ENCODE measurements around the gene IDNK. TPM values are rescaled to one million over a fixed set of nuclear protein-coding genes. Genes with fewer than 3 reads are reported as not detected.

Gene IDNK
- total and polyA plus RNA-seq, 2 of the 8 experiments (the other 6 are each of a cell fraction or from before 2014, with no cell fraction given) = 0.29 to 0.48 TPM

DNA sequence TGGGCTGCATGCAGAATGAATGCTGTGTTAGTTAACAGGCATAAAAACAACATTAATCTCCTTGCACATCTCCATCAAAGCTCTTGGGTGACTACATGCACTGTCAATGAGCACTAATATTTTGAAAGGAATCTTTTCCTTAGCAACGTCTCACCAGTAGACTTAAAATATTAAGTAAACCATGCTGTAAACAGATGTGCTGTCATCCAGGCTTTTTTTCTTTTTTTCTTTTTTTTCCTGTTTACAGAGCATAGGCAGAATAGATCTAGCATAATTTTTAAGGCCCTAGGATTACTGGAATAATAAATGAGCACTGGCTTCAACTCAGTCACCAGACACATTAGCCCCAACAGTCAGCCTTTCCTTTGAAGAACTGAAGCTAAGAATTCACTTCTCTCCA is 48.5 kb downstream of the IDNK start:
- Histone ChIP-seq H3K4ac (replicated peaks; ENCODE audit: insufficient read length, low read depth, low read length) (no peak overlapping the region), H3K23me2 (ENCODE audit: low read depth, low read length) (no peaks in the 10 kb centered on the region), H4K8ac (ENCODE audit: extremely low read depth, insufficient read depth, low read length) (no peak overlapping the region), H3K56ac (replicated peaks; ENCODE audit: insufficient read length, low read depth, low read length) (no peak overlapping the region), H2BK120ac (replicated peaks; ENCODE audit: low read depth, low read length) (no peak overlapping the region), H3K36me3 (ENCODE audit: control insufficient read depth in 2 of 4, insufficient read depth in 4 of 4, low read length in 3 of 4) (peaks cover 2 to 40% (median 25%) of the 10 kb centered on the region in 4 experiments; a peak in 6 of 8 replicates), H3K9me3 (ENCODE audit: insufficient read depth in 2 of 2, low read depth in 1 of 2, low read length in 1 of 2) (no peaks in the 10 kb centered on the region), H3K9ac (replicated peaks in 1 of 4; ENCODE audit: extremely low read depth in 1 of 4, low read depth in 3 of 4, low read length in 3 of 4) (no peak overlapping the region), H3K27ac (ENCODE audit: low read depth, low read length) (no peak overlapping the region), H4K20me1 (replicated peaks in 1 of 2; ENCODE audit: control insufficient read depth in 1 of 2, insufficient read depth in 2 of 2, low read length in 2 of 2) (peaks cover 3 to 6% of the 10 kb centered on the region in 2 experiments), H2BK20ac (ENCODE audit: low read length) (no peak overlapping the region), H3K4me2 (ENCODE audit: insufficient read depth in 1 of 2, low read depth in 2 of 2, low read length in 2 of 2) (no peak overlapping the region), H2BK5ac (ENCODE audit: low read depth, low read length) (no peak overlapping the region), H3K4me3 (ENCODE audit: extremely low read depth in 1 of 4, insufficient read depth in 2 of 4, low read depth in 3 of 4, low read length in 4 of 4) (no peak overlapping the region), H2BK12ac (ENCODE audit: low read depth, low read length) (no peak overlapping the region), H2AK5ac (ENCODE audit: low read depth, low read length) (no peak overlapping the region), H3K18ac (ENCODE audit: extremely low read depth, low read length) (no peak overlapping the region), H2AFZ (ENCODE audit: low read length) (no peak overlapping the region), H3K23ac (ENCODE audit: insufficient read length) (no peak overlapping the region), H2BK15ac (ENCODE audit: low read length) (no peak overlapping the region), H4K91ac (replicated peaks; ENCODE audit: insufficient read length, low read length) (no peak overlapping the region), H3K27me3 (replicated peaks in 1 of 4; ENCODE audit: control insufficient read depth in 3 of 4, extremely low read depth in 1 of 4, insufficient read depth in 3 of 4, low read length in 3 of 4) (no peaks in the 10 kb centered on the region), H3K79me2 (ENCODE audit: control insufficient read depth in 1 of 2, insufficient read depth in 2 of 2, low read length in 2 of 2) (peaks cover 0 to 16% of the 10 kb centered on the region in 2 experiments; a peak in 2 of 4 replicates), H3K4me1 (replicated peaks in 1 of 4; ENCODE audit: control insufficient read depth in 3 of 4, insufficient read depth in 4 of 4, low read length in 3 of 4) (no peaks in the 10 kb centered on the region), H3K79me1 (ENCODE audit: low read depth, low read length) (no peaks in the 10 kb centered on the region; the same call in 1 of the 2 replicates), H4K5ac (ENCODE audit: insufficient read length, low read depth, low read length) (no peak overlapping the region), H3K14ac (ENCODE audit: insufficient read length) (no peak overlapping the region)
- POLR2A ChIA-PET (ENCODE audit: partially characterized antibody) = no interaction called here
- DNase-seq (ENCODE audit: low read depth in 1 of 2, low spot score in 2 of 2) = no peak
- WGBS, 2 experiments (ENCODE audit: extremely low coverage in 1 of 2, insufficient coverage in 1 of 2, insufficient read length in 1 of 2, insufficient replicate concordance in 2 of 2, low coverage in 1 of 2, low lambda C conversion rate in 2 of 2, missing lambda C conversion rate in 1 of 2) = 94% methylated on average over 1 of the region's 1 CpG; no CpG with 5 or more reads in 1 of the 2 experiments
- FAIRE-seq = no peak
- CTCF ChIA-PET (ENCODE audit: partially characterized antibody) = interaction anchor here (1.2 kb wide), 1 partner anchor 22 kb away, joined by 4 read pairs; no protein-coding TSS in a partner anchor
- TF ChIP-seq SIN3A (conservative IDR thresholded peaks at IDR 0.05 in 1 of 2, IDR thresholded peaks at IDR 0.05 in 1 of 2; ENCODE audit: low read depth in 1 of 2, low read length in 2 of 2) = no peak
- no peak for TF ChIP-seq SP1 (IDR thresholded peaks at IDR 0.05; ENCODE audit: low read depth, low read length)
- TF ChIP-seq, protein P1, sequence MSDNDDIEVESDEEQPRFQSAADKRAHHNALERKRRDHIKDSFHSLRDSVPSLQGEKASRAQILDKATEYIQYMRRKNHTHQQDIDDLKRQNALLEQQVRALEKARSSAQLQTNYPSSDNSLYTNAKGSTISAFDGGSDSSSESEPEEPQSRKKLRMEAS (IDR thresholded peaks at IDR 0.05) = no peak
- TF ChIP-seq POLR2A (IDR thresholded peaks at IDR 0.05; ENCODE audit: control extremely low read depth in 1 of 2, low read depth in 2 of 2, low read length in 2 of 2) = no peak
- no peak for TF ChIP-seq TEAD4 (IDR thresholded peaks at IDR 0.05; ENCODE audit: low read depth, low read length)
- TF ChIP-seq BRCA1 (IDR thresholded peaks at IDR 0.05; ENCODE audit: low read depth, low read length) = no peak
- TF ChIP-seq RXRA (IDR thresholded peaks at IDR 0.05; ENCODE audit: insufficient read depth, low read depth, low read length) = no peak
- TF ChIP-seq JUND (IDR thresholded peaks at IDR 0.05; ENCODE audit: low read length) = no peak
- no peak for TF ChIP-seq KDM1A (IDR thresholded peaks at IDR 0.05; ENCODE audit: borderline replicate concordance, low read length)
- TF ChIP-seq MAFK (IDR thresholded peaks at IDR 0.05; ENCODE audit: low read depth, low read length) = no peak
- TF ChIP-seq, protein P2, sequence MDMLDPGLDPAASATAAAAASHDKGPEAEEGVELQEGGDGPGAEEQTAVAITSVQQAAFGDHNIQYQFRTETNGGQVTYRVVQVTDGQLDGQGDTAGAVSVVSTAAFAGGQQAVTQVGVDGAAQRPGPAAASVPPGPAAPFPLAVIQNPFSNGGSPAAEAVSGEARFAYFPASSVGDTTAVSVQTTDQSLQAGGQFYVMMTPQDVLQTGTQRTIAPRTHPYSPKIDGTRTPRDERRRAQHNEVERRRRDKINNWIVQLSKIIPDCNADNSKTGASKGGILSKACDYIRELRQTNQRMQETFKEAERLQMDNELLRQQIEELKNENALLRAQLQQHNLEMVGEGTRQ (IDR thresholded peaks at IDR 0.05; ENCODE audit: low read length) = no peak
- no peak for TF ChIP-seq EZH2 (IDR thresholded peaks at IDR 0.05; ENCODE audit: low read depth, low read length, severe bottlenecking)
- no peak for TF ChIP-seq POLR2AphosphoS5 (IDR thresholded peaks at IDR 0.05; ENCODE audit: low read depth, low read length)
- no peak for TF ChIP-seq SP2 (IDR thresholded peaks at IDR 0.05; ENCODE audit: low read length)

Data from H1 (cell line).